ENCODE measurements around the gene S100A11.
"Not testable (repeated sequence)": the region's sequence is repeated elsewhere in the genome, so short reads cannot be mapped to it uniquely, and the experiment has no call there.

The S100A11 gene

GRCh38 chr1:152036267-152037216, at the start of gene S100A11:
S100A11 (minus strand) TSS chr1:152037004; CDS start chr1:152036915, 89 bp downstream.
- peak; percentile 71 to 86 for DNase-seq (ENCODE audit: low read depth in 2 of 2)

- DNase-seq (ENCODE audit: low read depth in 2 of 2) = no peak
These were observed 48.0 kb upstream of the S100A11 start for GRCh38 chr1:152084853-152085252.

- not testable (repeated sequence) for DNase-seq (ENCODE audit: low read depth in 2 of 2)
These were observed 44.2 kb upstream of the S100A11 start for GRCh38 chr1:152081026-152081425.

GRCh38 chr1:152080494-152080893, 43.7 kb upstream of the S100A11 start:
- DNase-seq (ENCODE audit: low read depth in 2 of 2) = not testable (repeated sequence)

GRCh38 chr1:152078831-152079441, 42.1 kb upstream of the S100A11 start:
- DNase-seq (ENCODE audit: low read depth in 2 of 2) = no peak

GRCh38 chr1:152072311-152072710, 35.5 kb upstream of the S100A11 start:
- no peak for DNase-seq (ENCODE audit: low read depth in 2 of 2)

- no peak for DNase-seq (ENCODE audit: low read depth in 2 of 2)
These were observed 34.3 kb upstream of the S100A11 start for GRCh38 chr1:152071123-152071522.

GRCh38 chr1:152067929-152068328, 31.1 kb upstream of the S100A11 start:
- DNase-seq (ENCODE audit: low read depth in 2 of 2) = no peak

GRCh38 chr1:152067150-152067549, 30.3 kb upstream of the S100A11 start:
- no peak for DNase-seq (ENCODE audit: low read depth in 2 of 2)

GRCh38 chr1:152061952-152062351, 25.1 kb upstream of the S100A11 start:
- DNase-seq (ENCODE audit: low read depth in 2 of 2) = no peak

- DNase-seq (ENCODE audit: low read depth in 2 of 2) = no peak
These were observed 16.6 kb upstream of the S100A11 start for GRCh38 chr1:152053375-152053774.

- peak; percentile 65 to 77 for DNase-seq (ENCODE audit: low read depth in 2 of 2)
These were observed 15.8 kb upstream of the S100A11 start for GRCh38 chr1:152052606-152053005.

- DNase-seq (ENCODE audit: low read depth in 2 of 2) = no peak
These were observed 14.3 kb upstream of the S100A11 start for GRCh38 chr1:152050886-152051675.

- no peak for DNase-seq (ENCODE audit: low read depth in 2 of 2)
These were observed 12.7 kb upstream of the S100A11 start for GRCh38 chr1:152049291-152050083.

- DNase-seq (ENCODE audit: low read depth in 2 of 2) = peak; percentile 55 to 60
These were observed 11.7 kb upstream of the S100A11 start for GRCh38 chr1:152048416-152049009.

GRCh38 chr1:152047730-152048415, 11.1 kb upstream of the S100A11 start:
- DNase-seq (ENCODE audit: low read depth in 2 of 2) = peak; percentile 84

- DNase-seq (ENCODE audit: low read depth in 2 of 2) = no peak
These were observed 10.6 kb upstream of the S100A11 start for GRCh38 chr1:152047413-152047729.

- DNase-seq (ENCODE audit: low read depth in 2 of 2) = no peak
These were observed 7.6 kb upstream of the S100A11 start for GRCh38 chr1:152044386-152044785.

- DNase-seq (ENCODE audit: low read depth in 2 of 2) = no peak
These were observed 7.1 kb upstream of the S100A11 start for GRCh38 chr1:152043870-152044269.

- no peak for DNase-seq (ENCODE audit: low read depth in 2 of 2)
These were observed 5.2 kb upstream of the S100A11 start for GRCh38 chr1:152042030-152042429.
